Right lobe of liver (tissue), 6 donors: ENCODE measurements around the gene SPDYE6. TPM values are rescaled to one million over a fixed set of nuclear protein-coding genes. Genes with fewer than 3 reads are reported as not detected.
A peak's percentile ranks its signal among the peaks of the same experiment; 100 is the strongest.
"Not testable (repeated sequence)": the region's sequence is repeated elsewhere in the genome, so short reads cannot be mapped to it uniquely, and the experiment has no call there.

ENCODE experiments used
- ATAC-seq, 4 donors: fragments of 200-7000 bp; cut with Tn5 transposase; one replicate each; pipeline ENCODE4 v1.9.1; 2020; ENCODE audit warnings: mild to moderate bottlenecking in 4 of 4, moderate library complexity in 4 of 4
- DNase-seq, 3 donors: peaks; one replicate each; pipeline ENCODE4 v3.0.0-alpha.2; 2020
- H3K27ac ChIP-seq, 3 donors: fragments of 200-600 bp; one replicate each; pipeline ENCODE4 v1.8.0; 2022
- H3K27me3 ChIP-seq, 2 donors: fragments of 200-600 bp; one replicate each; pipeline ENCODE4 v1.8.0; 2022
- H3K36me3 ChIP-seq, 4 donors: fragments of 200-600 bp; sonication (generic) in 1 of 4; one replicate each; pipeline versions ENCODE4 v1.5.1 to v1.8.0; 2017 to 2022; ENCODE audit warnings: control low read depth in 1 of 4
- H3K4me1 ChIP-seq, 4 donors: fragments of 200-600 bp; sonication (generic) in 1 of 4; one replicate each; pipeline versions ENCODE4 v1.5.1 to v1.8.0; 2017 to 2022; ENCODE audit warnings: control low read depth in 1 of 4
- H3K4me3 ChIP-seq, 3 donors: fragments of 200-600 bp; one replicate each; pipeline ENCODE4 v1.8.0; 2022
- H3K9me3 ChIP-seq, 4 donors: fragments of 200-600 bp; sonication (generic) in 1 of 4; one replicate each; pipeline versions ENCODE4 v1.5.1 to v1.8.0; 2017 to 2022; ENCODE audit warnings: control low read depth in 1 of 4
- POLR2A ChIP-seq: fragments of 450-650 bp; IDR thresholded peaks from one replicate; pipeline ENCODE4 v1.6.1; 2017; ENCODE audit warnings: antibody characterized with exemption, mild to moderate bottlenecking
- WGBS: methylation state at CpG from one replicate; pipeline ENCODE4 v1.1.6; 2018; ENCODE audit warnings: low coverage, low lambda C conversion rate; ENCODE audit not compliant: insufficient coverage; ENCODE audit errors: missing lambda C conversion rate; 5-methylcytosine and 5-hydroxymethylcytosine counted together
- intact Hi-C, 2 donors: fragments of 100-400 bp; cut with DNase I; formaldehyde crosslinking; loops; one replicate each; pipeline versions ENCODE4 v1.11.2 to v1.14.1; 2022
- total RNA-seq, 6 experiments: library from RNA; depleted of rRNA in 2 of 6; stranded (reverse); fragments of >200 nt in 2 of 6; fragmentation: NEBNext Ultra II Directional in 3 of 6; extraction: Animal tissue kit (Norgen Biotek cat#: 25700) in 3 of 6; gene quantifications; one replicate each; pipeline versions ENCODE4 v1.1.0 to v1.2.4, GENCODE V29; 2016 to 2023
- TF ChIP-seq, protein P1 (sequence below), 4 donors: fragments of 200-600 bp in 3 of 4; fragments of 450-650 bp in 1 of 4; IDR thresholded peaks; one replicate each; pipeline versions ENCODE4 v1.5.1 to v1.8.0; 2016 to 2022; ENCODE audit warnings: antibody characterized with exemption in 4 of 4, mild to moderate bottlenecking in 2 of 4
- donor health status: DM: no; HTN: yes; CAD: no.
- donor health status: DM: no; HTN: no; CAD: no.
- donor health status: DM: no; HTN: no; CAD: no.
- donor health status: DM: no; HTN: yes; CAD: no.
- donor health status: DM: no; HTN: yes; CAD: no.

Gene SPDYE6
- total RNA-seq, 6 experiments from 2014 or later = not detected

DNA sequence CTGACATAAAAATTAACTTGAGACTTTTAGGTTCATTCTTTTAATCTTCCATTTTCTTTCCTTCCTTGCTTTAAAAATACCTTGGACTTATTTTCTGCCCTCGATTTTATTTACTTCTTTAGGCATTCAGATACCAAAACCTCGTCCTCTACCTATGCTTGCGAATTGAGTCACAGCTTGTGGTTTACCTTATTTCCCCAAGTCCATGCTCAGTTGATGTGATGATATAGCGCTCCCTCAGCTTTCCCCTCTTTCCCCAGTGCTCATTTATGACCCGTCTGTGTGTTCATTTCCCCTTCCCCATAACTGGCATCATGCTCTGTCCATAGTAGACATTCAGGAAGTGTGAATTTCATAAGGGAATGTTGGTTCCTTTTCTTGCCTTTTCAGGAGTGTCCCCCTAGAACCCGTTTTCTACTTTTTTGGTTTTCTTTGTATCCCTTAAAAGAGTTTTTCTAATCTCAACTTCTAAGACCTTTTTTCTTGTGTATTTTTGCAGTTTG, 20.8 kb upstream of the SPDYE6 start:
- Histone ChIP-seq H3K9me3 (no peaks in the 10 kb centered on the region), H3K27me3 (no peaks in the 10 kb centered on the region), H3K27ac (no peak overlapping the region), H3K4me1 (no peaks in the 10 kb centered on the region), H3K36me3 (peaks cover 0 to 47% (median 19%) of the 10 kb centered on the region in 4 donors), H3K4me3 (no peak overlapping the region)
- no peak for TF ChIP-seq POLR2A
- TF ChIP-seq, protein P1, sequence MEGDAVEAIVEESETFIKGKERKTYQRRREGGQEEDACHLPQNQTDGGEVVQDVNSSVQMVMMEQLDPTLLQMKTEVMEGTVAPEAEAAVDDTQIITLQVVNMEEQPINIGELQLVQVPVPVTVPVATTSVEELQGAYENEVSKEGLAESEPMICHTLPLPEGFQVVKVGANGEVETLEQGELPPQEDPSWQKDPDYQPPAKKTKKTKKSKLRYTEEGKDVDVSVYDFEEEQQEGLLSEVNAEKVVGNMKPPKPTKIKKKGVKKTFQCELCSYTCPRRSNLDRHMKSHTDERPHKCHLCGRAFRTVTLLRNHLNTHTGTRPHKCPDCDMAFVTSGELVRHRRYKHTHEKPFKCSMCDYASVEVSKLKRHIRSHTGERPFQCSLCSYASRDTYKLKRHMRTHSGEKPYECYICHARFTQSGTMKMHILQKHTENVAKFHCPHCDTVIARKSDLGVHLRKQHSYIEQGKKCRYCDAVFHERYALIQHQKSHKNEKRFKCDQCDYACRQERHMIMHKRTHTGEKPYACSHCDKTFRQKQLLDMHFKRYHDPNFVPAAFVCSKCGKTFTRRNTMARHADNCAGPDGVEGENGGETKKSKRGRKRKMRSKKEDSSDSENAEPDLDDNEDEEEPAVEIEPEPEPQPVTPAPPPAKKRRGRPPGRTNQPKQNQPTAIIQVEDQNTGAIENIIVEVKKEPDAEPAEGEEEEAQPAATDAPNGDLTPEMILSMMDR (IDR thresholded peaks at IDR 0.05) = no peak
- DNase-seq = no peak
- ATAC-seq = no peak
- 75% methylated on average over 3 of the region's 6 CpGs for WGBS
- intact Hi-C loops = no loop called here

- 86% methylated on average over 2 of the region's 2 CpGs for WGBS
- H3K27ac ChIP-seq, intact Hi-C loops, ATAC-seq, H3K4me1 ChIP-seq, DNase-seq, H3K4me3 ChIP-seq, H3K27me3 ChIP-seq, H3K9me3 ChIP-seq: not testable (repeated sequence)
- H3K36me3 ChIP-seq = peaks cover 0 to 12% (median 6%) of the 10 kb centered on the region in 4 donors
Measured at GRCh38 chr7:102372796-102373195, 16.6 kb upstream of the SPDYE6 start.

DNA sequence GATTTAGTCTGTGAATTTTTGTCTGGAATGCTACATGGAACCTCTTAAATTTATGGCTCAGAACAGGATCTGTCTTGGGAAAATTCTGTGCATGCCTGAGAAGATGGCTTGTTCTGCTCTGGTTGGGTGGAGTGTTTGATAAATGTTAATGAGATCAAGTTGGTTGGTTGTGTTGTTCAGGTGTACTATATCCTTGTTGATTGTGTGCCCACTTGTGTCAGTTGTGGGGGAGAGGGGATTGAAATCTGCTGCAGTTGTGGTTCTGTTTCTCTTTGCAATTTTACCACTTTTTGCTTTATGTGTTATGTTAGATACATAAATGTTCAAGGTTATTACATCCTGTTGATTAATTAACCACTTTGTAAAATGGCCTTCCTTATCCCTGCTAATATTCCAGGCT, 13.8 kb upstream of the SPDYE6 start:
- DNase-seq, H3K4me1 ChIP-seq, ATAC-seq, H3K9me3 ChIP-seq, H3K27me3 ChIP-seq, intact Hi-C loops, H3K27ac ChIP-seq, H3K4me3 ChIP-seq, H3K36me3 ChIP-seq: not testable (repeated sequence)

- DNase-seq, H3K9me3 ChIP-seq, H3K4me1 ChIP-seq, H3K27ac ChIP-seq, H3K4me3 ChIP-seq, H3K36me3 ChIP-seq, H3K27me3 ChIP-seq, intact Hi-C loops, ATAC-seq: not testable (repeated sequence)
- 82% methylated on average over 6 of the region's 7 CpGs for WGBS
Measured at GRCh38 chr7:102365390-102365789, 9.1 kb upstream of the SPDYE6 start.

- H3K27me3 ChIP-seq, ATAC-seq, DNase-seq, H3K9me3 ChIP-seq, H3K4me1 ChIP-seq, H3K36me3 ChIP-seq, intact Hi-C loops: not testable (repeated sequence)
- peak overlapping the region; percentile 75 to 76 (median 75) for H3K4me3 ChIP-seq
- peak overlapping the region; percentile 53 to 93 (median 72) for H3K27ac ChIP-seq
- 0% methylated on average over 6 of the region's 20 CpGs for WGBS
Measured at GRCh38 chr7:102364394-102364886, 8.2 kb upstream of the SPDYE6 start.

- H3K36me3 ChIP-seq = not testable (repeated sequence)
- TF ChIP-seq, protein P1 (IDR thresholded peaks at IDR 0.05) = peak in 1 of 4 donors; percentile 15
- TF ChIP-seq POLR2A = peak; percentile 82
- H3K27ac ChIP-seq = peak overlapping the region; percentile 53 to 93 (median 72)
Measured at GRCh38 chr7:102363549-102364393, 7.5 kb upstream of the SPDYE6 start.

DNA sequence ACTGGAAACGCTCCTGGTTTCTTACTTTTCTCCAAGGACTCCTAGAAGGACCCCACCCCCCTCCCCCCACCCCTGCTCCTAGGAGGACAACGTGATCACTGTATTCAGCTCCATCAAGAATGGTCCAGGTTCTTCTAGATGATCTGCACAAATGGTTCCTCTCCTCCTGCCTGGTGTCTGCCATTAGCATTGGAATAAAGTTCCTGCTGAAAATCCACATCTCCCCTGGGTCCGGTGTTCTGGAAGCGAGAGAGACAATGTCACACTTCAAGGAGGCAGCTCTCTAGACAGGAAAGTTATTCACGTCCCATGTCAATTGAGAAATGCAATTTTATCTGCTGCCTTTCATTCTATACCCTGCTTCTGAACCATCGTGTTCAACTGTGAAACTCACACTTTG, 9.3 kb downstream of the SPDYE6 start:
- H3K4me1 ChIP-seq, DNase-seq, H3K27ac ChIP-seq, intact Hi-C loops, H3K36me3 ChIP-seq, H3K9me3 ChIP-seq, H3K27me3 ChIP-seq, H3K4me3 ChIP-seq, ATAC-seq: not testable (repeated sequence)
- 33% methylated on average over 1 of the region's 6 CpGs for WGBS

More at GRCh38 chr7:102363549-102364393, 7.5 kb upstream of the SPDYE6 start:
- DNase-seq (peak; percentile 95 to 98 (median 97)), ATAC-seq (peak; percentile 99 to 100 (median 100))
- H3K9me3 ChIP-seq, H3K27me3 ChIP-seq, intact Hi-C loops, H3K4me1 ChIP-seq: not testable (repeated sequence)
- H3K4me3 ChIP-seq = peak overlapping the region; percentile 75 to 76 (median 75)
- 0% methylated on average over 22 of the region's 76 CpGs for WGBS

DNA sequence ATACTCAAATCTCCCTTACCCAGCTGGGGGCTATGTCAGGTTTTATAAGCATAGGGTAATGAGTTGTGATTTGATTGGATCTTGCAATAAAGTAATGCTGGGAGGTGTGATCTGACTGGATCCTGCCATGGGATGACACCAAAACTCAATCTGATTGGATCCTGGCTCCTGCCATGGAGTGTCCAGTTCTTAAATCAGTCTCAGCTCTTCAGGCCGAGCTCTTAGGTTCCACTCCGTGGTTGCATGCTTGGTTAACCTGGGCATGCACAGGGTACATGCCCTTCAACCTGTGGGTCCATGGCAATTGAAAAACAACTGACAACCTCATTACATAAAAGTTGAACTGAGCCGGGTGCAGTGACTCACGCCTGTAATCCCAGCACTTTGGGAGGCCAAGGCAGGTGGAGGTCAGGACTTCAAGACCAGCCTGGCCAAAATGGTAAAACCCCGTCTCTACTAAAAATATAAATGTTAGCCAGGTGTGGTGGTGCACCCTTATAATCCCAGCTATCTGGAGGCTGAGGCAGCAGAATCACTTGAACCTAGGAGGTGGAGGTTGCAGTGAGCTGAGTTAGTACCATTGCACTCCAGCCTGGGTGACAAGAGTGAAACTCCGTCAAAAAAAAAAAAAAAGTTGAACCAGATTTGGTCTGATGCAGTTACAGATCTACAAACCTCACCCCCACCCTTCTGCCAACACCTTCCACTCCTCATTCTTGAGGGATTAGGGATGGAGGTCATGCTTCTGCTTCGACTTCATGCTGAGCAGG, 15.5 kb downstream of the SPDYE6 start:
- WGBS = 44% methylated on average over 3 of the region's 7 CpGs
- intact Hi-C loops, H3K27me3 ChIP-seq, H3K36me3 ChIP-seq, DNase-seq, H3K27ac ChIP-seq, H3K4me1 ChIP-seq, H3K9me3 ChIP-seq, ATAC-seq, H3K4me3 ChIP-seq: not testable (repeated sequence)

- H3K4me3 ChIP-seq, H3K27ac ChIP-seq, intact Hi-C loops, H3K4me1 ChIP-seq, DNase-seq, ATAC-seq, H3K9me3 ChIP-seq, H3K36me3 ChIP-seq, H3K27me3 ChIP-seq: not testable (repeated sequence)
- 73% methylated on average over 4 of the region's 4 CpGs for WGBS
Measured at GRCh38 chr7:102337420-102337819, 18.8 kb downstream of the SPDYE6 start.
